IPS-15b (cell line): ENCODE results near the gene TFAP2A.

ENCODE experiments used
- H3K27me3 ChIP-seq: one replicate; pipeline ENCODE4 v1.6.1; 2013; ENCODE audit warnings: low read length; ENCODE audit not compliant: control insufficient read depth, insufficient read depth
- H3K36me3 ChIP-seq: one replicate; pipeline ENCODE4 v1.6.1; 2013; ENCODE audit warnings: low read length; ENCODE audit not compliant: control insufficient read depth, insufficient read depth
- H3K4me1 ChIP-seq: one replicate; pipeline ENCODE4 v1.6.1; 2013; ENCODE audit warnings: mild to moderate bottlenecking, low read length; ENCODE audit not compliant: control insufficient read depth, insufficient read depth
- H3K4me3 ChIP-seq: one replicate; pipeline ENCODE4 v1.5.1; 2013; ENCODE audit warnings: low read depth, low read length
- H3K9ac ChIP-seq: one replicate; pipeline ENCODE4 v1.6.1; 2013; ENCODE audit warnings: low read depth, mild to moderate bottlenecking, low read length
- H3K9me3 ChIP-seq: one replicate; pipeline ENCODE4 v1.6.1; 2013; ENCODE audit warnings: mild to moderate bottlenecking, low read length; ENCODE audit not compliant: control insufficient read depth, insufficient read depth

TFAP2A gene

DNA sequence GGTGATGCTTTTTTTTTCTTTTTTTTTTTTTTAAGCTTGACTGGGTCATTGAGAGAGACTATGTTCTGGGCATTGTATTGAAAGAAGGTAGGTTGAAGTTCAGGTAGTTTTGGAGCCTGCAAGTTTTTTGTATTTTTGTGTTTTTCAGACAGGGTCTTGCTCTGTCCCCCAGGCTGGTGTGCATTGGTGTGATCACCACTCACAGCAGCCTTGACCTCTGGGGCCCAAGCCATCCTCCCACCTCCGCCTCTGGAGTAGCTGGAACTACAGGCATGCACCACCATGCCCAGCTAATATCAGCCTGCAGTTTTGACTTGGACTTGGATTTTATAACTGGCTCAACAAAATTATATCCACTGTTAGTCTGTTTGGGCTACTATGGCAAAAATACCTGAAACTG lies 31.7 kb upstream of the TFAP2A start:
- Histone ChIP-seq H3K9ac (no peak overlapping the region), H3K36me3 (no peaks in the 10 kb centered on the region), H3K27me3 (no peaks in the 10 kb centered on the region), H3K9me3 (no peaks in the 10 kb centered on the region), H3K4me1 (no peaks in the 10 kb centered on the region), H3K4me3 (no peak overlapping the region)

DNA sequence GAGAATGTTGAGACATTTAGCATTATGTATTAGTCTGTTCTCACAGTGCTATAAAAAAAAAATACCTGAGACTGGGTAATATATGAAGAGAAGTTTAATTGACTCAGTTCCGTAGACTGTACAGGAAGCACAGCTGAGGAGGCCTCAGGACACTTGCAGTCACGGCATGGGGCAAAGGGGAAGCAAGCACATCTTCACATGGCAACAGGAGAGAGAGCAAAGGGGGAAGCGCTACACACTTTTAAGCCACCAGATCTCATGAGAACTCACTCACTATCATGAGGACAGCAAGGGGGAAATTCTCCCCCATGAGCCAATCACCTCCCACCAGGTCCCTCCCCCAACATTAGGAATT lies 26.8 kb upstream of the TFAP2A start:
- Histone ChIP-seq H3K4me1 (peaks cover 3% of the 10 kb centered on the region), H3K27me3 (no peaks in the 10 kb centered on the region), H3K36me3 (peaks cover 3% of the 10 kb centered on the region), H3K9ac (no peak overlapping the region), H3K4me3 (no peak overlapping the region), H3K9me3 (no peaks in the 10 kb centered on the region)

DNA sequence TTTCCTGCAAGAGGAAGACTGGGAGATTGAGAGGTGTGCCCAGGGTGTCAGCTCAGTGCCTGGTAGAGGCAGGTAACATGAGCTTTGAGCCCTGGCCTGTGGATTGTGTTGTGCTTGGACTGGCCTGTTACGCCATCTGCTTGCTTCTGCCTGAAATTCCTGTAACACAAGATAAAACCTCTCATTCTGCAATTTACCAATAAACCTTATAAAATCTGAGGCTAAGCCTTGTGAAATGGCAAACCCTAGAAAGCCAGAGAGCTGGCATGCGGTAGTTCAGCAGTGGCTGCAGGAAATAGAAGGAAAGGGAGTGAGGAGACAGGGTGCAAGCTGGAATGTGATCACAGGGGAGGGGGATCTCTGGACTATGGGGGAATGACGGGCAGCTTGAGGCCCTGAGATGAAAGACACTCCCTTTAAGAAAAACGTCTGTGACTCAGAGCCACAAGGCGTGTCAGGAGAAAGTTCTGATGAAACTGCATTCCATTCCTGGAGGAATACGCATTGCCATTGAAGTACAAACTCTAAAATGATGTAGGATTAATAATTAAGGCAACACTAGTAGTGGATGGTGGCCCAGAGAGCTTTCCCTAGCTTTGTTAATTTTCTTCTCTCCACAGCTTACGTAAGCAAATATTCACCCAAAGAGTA lies 26.3 kb upstream of the TFAP2A start:
- peaks cover 3% of the 10 kb centered on the region for H3K36me3 ChIP-seq
- H3K9ac ChIP-seq, result no peak overlapping the region
- H3K27me3 ChIP-seq, result no peaks in the 10 kb centered on the region
- peaks cover 3% of the 10 kb centered on the region for H3K4me1 ChIP-seq
- H3K4me3 ChIP-seq, result no peak overlapping the region
- no peaks in the 10 kb centered on the region for H3K9me3 ChIP-seq

DNA sequence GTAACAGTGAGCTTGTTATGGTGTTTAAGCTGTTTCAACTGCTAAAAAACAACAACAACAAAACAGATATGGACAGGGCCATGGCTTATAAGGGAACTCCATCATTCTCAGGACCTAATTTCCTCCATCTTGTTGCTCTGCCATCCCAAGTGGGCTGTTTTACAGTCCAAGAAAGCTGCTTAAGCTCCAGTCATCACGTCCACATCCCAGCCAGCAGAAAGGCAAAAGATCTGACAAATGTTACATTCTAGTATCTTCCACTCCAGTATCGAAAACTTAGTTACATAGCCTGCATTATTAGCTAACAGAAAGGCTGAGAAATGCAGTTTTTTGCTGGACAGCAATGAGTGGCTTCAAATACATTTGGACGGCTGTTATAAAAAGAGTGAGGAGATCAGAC lies 23.0 kb upstream of the TFAP2A start:
- Histone ChIP-seq H3K4me3 (no peak overlapping the region), H3K9me3 (no peaks in the 10 kb centered on the region), H3K36me3 (peaks cover 3% of the 10 kb centered on the region), H3K9ac (no peak overlapping the region), H3K27me3 (no peaks in the 10 kb centered on the region), H3K4me1 (peaks cover 3% of the 10 kb centered on the region)

DNA sequence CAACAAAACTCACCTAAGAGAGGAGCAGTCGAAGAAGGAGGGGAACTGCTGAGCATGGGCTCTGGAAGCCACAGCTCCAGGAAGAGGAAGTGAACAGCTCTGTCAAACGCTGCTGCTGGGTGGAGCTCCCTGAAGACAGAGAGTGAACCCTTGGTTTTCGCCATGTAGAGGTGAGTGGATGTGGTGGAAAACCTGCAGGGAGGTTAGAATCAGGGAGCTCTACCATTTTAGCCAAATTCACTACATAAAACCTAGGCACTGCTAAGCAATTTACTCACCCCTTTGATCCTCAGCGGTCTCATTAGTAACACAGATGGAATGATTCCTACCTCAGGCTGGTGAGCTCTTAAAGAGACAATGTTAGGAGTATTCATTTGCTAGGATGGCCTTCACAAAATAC lies 19.4 kb upstream of the TFAP2A start:
- Histone ChIP-seq H3K4me1 (peaks cover 2% of the 10 kb centered on the region), H3K9ac (no peak overlapping the region), H3K9me3 (no peaks in the 10 kb centered on the region), H3K4me3 (no peak overlapping the region), H3K27me3 (peaks cover 12% of the 10 kb centered on the region), H3K36me3 (no peaks in the 10 kb centered on the region)

DNA sequence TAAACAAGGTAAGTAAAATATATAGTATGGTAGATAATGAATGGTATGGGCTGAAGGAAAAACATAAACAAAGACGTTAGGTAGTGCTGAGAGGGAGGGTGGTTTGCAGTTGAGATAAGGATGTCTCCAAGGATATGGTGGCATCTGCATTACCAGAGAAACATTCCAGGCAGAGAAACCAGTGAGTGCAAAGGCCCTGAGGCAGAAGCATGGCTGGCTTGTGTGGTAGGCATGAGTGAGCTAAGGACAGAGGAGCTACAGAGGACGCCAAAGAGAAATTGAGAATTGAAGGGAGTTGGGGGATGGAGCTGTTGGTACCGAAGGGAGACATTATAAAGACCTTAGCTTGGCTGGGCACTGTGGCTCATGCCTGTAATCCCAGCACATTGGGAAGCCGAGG lies 18.4 kb upstream of the TFAP2A start:
- Histone ChIP-seq H3K4me1 (peaks cover 2% of the 10 kb centered on the region), H3K27me3 (peaks cover 21% of the 10 kb centered on the region), H3K4me3 (no peak overlapping the region), H3K9me3 (no peaks in the 10 kb centered on the region), H3K36me3 (no peaks in the 10 kb centered on the region), H3K9ac (no peak overlapping the region)

DNA sequence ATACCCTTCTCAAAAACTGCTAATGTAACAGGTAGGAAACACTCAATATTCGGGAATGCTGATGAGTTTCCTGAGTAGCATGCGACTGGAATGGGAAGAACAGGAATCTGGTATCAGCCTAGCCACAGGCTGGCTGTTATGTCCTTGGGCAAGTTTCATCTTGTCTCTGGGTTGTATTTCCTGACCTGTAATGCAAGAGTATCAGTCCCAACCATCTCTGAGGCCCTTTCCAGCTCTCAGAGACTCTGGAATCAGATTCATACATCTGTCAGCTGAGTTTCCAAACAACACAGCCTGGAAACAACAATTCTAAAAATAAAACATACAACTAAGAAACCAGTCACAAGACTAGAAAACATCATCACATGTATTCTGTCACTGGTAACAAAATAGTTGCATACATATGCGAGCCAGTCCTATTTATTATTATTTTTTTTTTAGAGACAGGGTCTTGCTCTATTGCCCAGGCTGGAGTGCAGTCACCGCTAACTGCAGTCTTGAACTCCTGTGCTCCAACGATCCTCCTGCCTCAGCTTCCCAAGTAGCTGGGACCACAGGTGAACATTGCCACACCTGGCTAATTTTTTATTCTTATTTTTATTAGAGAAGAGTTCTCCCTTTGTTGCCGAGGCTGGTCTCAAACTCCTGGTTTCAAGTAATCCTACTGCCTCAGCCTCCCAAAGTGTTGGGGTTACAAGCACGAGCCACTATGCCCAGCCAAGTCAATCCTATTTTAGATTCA lies 16.7 kb upstream of the TFAP2A start:
- H3K9me3 ChIP-seq, result no peaks in the 10 kb centered on the region
- H3K36me3 ChIP-seq, result no peaks in the 10 kb centered on the region
- H3K27me3 ChIP-seq, result peaks cover 38% of the 10 kb centered on the region
- no peak overlapping the region for H3K9ac ChIP-seq
- peaks cover 2% of the 10 kb centered on the region for H3K4me1 ChIP-seq
- H3K4me3 ChIP-seq, result no peak overlapping the region

DNA sequence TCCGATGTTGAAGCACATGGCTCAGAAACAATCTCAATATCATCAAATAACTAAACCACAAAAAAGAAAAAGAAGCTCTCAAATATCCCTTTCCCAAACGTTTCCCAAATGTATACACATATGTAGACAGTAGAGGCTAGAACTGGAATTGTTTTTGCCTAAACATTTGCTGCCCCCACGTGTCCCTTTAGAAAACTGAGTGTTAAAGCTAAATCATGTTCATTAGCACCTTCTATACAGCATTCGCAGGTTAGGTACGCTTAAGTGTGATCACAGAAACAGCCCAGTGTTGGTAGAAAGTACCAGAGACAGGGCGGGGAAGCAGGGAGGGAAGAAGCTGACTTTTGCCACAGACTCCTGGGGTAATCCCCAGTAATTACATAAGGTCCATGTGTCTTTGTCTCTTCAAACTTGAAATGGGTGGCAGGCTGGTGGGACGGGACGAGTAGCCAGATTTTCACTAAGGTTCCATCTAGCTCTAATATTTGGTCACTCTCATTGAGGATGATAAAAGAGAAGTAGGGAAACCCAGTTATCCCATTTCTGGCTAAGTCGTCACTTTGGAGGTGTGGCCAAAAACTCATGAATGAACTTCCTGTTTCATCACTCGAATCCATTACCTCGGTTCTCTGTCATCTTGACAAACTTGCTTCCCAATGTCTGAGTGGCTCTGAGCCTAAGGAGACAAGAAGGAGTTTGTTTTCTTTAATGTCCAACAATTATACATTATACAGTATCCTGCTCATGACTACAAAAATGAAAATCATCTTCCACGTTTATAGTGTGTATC lies 15.0 kb upstream of the TFAP2A start:
- Histone ChIP-seq H3K27me3 (peaks cover 55% of the 10 kb centered on the region), H3K4me3 (no peak overlapping the region)

DNA sequence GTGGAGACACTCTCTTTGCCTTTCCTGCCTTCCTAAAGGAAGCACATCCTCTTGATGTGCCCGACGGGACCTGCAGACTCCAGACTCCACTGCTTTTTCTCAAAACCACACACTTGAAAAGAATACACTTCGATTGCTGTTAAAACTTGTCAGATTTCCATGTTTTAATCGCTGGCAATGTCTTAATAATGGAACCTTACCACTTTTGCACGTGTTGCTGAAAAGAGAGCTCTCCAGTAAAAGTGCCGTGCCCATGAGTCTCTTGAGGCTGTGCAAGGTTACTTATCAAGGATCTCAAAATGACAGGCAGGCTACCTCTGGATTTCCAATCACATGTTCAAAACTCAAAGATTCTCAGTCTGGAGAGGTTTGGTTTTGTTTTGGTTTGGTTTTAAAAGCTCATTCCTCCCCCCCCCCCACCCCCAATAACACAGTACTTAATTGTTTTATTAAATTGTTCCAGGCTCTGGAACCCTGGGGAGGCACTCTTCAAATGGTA lies 12.0 kb upstream of the TFAP2A start:
- H3K27me3 ChIP-seq, result peaks cover 85% of the 10 kb centered on the region
- no peaks in the 10 kb centered on the region for H3K36me3 ChIP-seq
- H3K9me3 ChIP-seq, result no peaks in the 10 kb centered on the region
- H3K4me1 ChIP-seq, result peaks cover 6% of the 10 kb centered on the region
- H3K4me3 ChIP-seq, result peak overlapping the region; percentile 50
- no peak overlapping the region for H3K9ac ChIP-seq

More for the DNA sequence above, 15.0 kb upstream of the TFAP2A start:
- Histone ChIP-seq H3K4me1 (peaks cover 4% of the 10 kb centered on the region), H3K9ac (no peak overlapping the region), H3K9me3 (no peaks in the 10 kb centered on the region), H3K36me3 (no peaks in the 10 kb centered on the region)

DNA sequence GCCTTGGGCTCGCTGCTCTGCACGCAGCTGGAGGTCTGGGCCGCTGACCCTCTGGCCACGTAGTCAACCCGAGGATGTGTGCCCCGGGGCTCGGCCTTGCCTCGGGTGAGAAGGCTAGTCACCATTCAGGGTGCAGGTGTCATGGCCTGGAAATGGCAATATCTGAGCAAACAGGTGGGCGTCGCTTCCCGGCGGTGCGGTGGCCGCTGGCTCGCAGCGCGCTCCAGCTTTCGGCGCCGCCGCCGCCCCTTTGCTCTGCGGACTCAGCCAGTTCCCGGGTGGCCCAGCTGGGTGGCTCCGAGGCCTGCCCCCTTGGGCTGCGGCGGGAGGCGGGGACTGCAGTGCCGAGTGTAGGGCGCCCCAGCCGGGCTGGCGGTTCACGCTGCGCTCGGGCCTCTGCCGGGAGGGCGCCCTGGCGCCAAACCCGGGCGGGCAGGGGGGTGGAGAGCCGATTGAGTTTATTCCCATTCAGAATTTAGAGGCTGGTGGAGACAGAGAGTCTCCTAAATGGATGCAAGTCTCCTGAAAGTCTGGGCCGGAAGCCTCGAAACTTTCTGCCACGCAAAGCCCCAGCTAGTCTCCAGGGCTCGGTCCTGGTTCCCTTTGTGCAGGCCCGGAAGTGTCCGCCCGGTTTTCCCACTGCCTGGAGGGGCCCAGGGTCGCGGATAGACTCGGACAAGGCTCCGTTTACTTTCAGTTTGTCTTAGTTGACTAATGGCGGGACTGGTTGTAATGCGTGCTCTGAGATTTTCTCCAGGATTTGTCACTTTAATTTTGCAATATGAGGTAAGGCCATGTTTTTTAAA lies 11.3 kb upstream of the TFAP2A start:
- peaks cover 6% of the 10 kb centered on the region for H3K4me1 ChIP-seq
- peaks cover 92% of the 10 kb centered on the region for H3K27me3 ChIP-seq
- peak overlapping the region; percentile 54 for H3K4me3 ChIP-seq
- no peak overlapping the region for H3K9ac ChIP-seq
- H3K36me3 ChIP-seq, result no peaks in the 10 kb centered on the region
- H3K9me3 ChIP-seq, result no peaks in the 10 kb centered on the region
